ENCODE measurements around the gene LRRC32. TPM values are rescaled to one million over a fixed set of nuclear protein-coding genes. Genes with fewer than 3 reads are reported as not detected.

LRRC32 gene
- total RNA-seq, 3 donors from 2014 or later = 10.4 to 20.3 (median 18.6) TPM

DNA sequence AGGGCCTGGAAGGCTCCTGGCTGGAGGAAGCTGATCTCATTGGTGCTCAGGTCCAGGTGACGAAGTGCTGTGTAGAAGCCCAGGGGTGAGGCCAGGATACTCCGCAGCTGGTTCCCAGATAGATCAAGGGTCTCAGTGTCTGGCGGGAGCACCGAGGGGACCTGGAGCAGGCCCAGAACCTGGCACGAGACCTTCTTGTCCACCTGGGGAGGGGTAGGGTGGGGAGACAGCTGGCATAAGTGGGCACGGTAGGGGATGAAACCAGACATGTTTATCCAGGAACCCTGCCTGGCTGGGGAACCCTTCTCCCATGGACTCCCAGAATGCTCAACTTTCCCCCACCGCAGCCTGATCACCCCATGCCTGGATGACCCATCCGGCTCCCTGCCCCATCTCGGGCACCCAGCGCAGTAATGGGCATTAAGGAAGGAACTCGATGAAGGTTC lies 9.2 kb downstream of the LRRC32 start:
- no peak for ATAC-seq
- Histone ChIP-seq H3K9me3 (no peaks in the 10 kb centered on the region), H3K4me3 (no peak overlapping the region), H3K4me1 (ENCODE audit: low read depth) (no peaks in the 10 kb centered on the region), H3K36me3 (ENCODE audit: low read depth) (no peaks in the 10 kb centered on the region)
- intact Hi-C loops (cut with DNase I, micrococcal nuclease) = no loop called here
- TF ChIP-seq, protein P1, sequence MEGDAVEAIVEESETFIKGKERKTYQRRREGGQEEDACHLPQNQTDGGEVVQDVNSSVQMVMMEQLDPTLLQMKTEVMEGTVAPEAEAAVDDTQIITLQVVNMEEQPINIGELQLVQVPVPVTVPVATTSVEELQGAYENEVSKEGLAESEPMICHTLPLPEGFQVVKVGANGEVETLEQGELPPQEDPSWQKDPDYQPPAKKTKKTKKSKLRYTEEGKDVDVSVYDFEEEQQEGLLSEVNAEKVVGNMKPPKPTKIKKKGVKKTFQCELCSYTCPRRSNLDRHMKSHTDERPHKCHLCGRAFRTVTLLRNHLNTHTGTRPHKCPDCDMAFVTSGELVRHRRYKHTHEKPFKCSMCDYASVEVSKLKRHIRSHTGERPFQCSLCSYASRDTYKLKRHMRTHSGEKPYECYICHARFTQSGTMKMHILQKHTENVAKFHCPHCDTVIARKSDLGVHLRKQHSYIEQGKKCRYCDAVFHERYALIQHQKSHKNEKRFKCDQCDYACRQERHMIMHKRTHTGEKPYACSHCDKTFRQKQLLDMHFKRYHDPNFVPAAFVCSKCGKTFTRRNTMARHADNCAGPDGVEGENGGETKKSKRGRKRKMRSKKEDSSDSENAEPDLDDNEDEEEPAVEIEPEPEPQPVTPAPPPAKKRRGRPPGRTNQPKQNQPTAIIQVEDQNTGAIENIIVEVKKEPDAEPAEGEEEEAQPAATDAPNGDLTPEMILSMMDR (IDR thresholded peaks at IDR 0.05) = no peak
- no peak for DNase-seq

DNA sequence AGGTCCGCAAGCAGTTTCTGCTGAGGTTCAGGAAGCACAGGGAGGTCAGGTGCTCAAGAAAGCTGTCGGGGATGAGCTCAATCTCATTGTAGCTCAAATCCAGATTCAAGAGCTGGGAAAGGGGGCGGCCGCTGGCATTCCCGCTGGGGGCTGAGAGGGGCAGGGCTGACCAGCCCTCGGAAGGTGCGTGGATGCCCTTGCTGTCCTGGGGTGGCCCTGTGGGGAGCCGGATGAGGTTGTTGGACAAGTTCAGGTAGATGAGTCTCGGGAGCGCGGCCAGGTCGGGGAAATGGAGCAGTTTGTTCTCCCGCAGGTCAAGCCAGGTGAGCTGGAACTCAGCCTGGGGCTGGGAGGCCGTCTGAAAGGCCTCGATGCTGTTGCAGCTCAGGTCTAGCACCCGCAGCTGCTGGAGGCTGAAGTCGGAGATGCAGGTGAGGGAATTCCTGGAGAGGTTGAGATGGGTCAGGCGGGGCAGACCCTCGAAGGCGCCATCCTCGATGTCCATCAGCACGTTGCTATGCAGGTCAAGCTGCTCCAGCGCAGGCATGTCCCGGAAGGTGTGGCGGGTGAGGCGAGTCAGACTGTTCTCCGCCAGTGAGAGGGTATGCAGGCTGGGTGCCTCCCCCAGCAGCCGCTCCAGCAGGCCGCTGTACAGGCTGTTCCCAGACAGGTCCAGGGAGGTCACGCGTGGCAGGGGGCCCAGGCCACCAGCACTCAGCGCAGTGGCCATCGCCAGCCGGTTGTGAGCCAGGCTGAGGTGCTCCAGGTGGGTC lies 9.8 kb downstream of the LRRC32 start:
- DNase-seq (no peak), ATAC-seq (no peak)
- intact Hi-C loops (cut with DNase I, micrococcal nuclease) = no loop called here
- Histone ChIP-seq H3K4me3 (no peak overlapping the region), H3K9me3 (no peaks in the 10 kb centered on the region), H3K36me3 (ENCODE audit: low read depth) (no peaks in the 10 kb centered on the region), H3K4me1 (ENCODE audit: low read depth) (no peaks in the 10 kb centered on the region)
- TF ChIP-seq, protein P1 (IDR thresholded peaks at IDR 0.05) = no peak

DNA sequence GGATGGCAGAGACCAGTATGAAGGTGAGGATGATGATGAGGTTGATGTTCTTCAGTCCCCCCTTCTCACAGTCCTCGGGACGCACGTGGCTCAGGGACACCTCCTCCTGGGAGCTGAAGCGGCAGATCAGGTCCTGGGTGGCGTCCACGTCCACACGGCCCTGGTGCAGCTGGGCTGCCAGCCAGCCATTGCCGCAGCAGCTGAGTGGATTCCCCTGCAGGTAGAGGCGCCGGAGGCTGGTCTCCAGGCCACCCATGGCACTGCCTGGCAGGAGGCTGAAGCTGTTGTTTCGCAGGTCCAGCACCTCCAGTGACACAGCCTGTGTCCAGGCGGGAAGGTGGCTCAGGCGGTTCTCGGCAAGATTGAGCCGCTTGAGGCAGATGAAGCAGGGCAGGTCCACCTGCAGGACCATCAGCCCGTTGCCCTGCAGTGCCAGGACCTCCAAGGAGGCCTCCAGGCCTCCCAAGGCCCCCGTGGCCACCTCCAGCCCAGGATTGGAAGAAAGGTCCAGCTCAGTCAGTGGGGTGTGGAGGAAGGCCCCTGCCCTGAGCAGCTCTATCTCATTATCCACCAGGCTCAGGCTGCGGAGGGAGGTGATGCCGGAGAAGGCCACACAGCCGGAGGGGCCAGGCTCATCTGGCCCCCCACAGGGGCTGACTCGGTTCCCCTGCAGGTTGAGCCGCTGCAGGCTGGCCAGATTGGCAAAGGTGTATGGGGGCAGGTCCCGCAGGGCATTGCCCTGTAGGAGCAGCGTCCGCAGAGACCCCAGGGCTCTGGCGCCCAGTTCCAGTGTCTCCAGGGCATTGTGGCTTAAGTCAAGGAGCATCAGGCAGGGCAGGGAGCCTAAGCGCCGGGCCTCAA lies 10.6 kb downstream of the LRRC32 start:
- DNase-seq (no peak), ATAC-seq (no peak)
- H3K4me3 ChIP-seq = no peak overlapping the region
- TF ChIP-seq, protein P1 (IDR thresholded peaks at IDR 0.05) = no peak
- no peaks in the 10 kb centered on the region for H3K36me3 ChIP-seq (ENCODE audit: low read depth)
- intact Hi-C loops (cut with DNase I, micrococcal nuclease) = no loop called here
- H3K4me1 ChIP-seq (ENCODE audit: low read depth) = no peaks in the 10 kb centered on the region
- H3K9me3 ChIP-seq = no peaks in the 10 kb centered on the region

DNA sequence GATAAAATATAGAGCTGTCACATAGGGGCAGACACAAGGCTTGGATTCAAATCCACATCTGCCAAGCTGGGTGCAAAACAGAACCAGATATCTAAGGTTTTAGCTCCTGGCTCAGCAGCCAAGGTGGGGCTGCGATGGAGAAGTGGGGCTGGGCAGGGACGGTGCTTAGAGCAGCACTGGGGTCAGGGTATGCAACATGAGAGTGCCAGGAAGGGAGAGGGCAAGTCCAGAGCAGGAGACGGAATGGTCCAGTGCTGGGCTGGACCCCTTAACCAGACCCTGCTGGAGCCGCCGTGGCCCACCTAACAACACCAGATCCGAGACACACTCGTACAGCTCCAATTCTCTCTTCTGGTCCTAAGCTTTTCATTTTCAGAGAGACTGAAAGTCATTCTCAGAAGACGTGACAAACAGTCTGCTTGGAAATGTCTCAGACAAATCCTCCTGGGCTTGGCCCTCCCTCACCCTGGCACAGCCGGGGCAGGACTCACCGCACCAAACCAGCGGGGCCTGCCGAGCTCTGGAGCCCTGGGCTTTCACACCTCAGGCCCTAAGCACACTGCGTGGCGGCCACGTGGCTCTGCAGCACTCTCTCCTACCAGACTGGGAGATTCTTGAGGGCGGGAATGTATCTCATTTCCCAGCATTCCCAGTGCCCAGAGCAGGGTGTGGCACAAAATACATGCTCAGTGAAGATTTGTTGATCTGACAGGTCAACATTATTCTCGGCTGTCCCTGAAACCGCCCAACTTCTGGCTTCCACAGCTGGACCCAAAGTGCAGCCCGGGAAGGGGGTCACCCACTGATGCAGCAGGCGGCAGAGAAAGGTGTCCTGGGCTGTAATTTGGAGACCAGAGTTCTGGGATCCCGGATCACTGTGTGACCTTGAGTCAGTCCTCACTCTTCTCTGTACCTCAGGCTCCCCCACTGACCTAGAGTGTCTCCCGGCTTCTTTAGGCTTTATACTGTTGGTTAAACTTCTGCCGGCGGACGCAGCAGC lies 11.6 kb downstream of the LRRC32 start:
- H3K36me3 ChIP-seq (ENCODE audit: low read depth) = no peaks in the 10 kb centered on the region
- no peaks in the 10 kb centered on the region for H3K4me1 ChIP-seq (ENCODE audit: low read depth)
- no peak overlapping the region for H3K4me3 ChIP-seq
- intact Hi-C loops (cut with DNase I, micrococcal nuclease) = no loop called here
- no peak for DNase-seq
- TF ChIP-seq, protein P1 (IDR thresholded peaks at IDR 0.05) = no peak
- ATAC-seq = no peak
- no peaks in the 10 kb centered on the region for H3K9me3 ChIP-seq

DNA sequence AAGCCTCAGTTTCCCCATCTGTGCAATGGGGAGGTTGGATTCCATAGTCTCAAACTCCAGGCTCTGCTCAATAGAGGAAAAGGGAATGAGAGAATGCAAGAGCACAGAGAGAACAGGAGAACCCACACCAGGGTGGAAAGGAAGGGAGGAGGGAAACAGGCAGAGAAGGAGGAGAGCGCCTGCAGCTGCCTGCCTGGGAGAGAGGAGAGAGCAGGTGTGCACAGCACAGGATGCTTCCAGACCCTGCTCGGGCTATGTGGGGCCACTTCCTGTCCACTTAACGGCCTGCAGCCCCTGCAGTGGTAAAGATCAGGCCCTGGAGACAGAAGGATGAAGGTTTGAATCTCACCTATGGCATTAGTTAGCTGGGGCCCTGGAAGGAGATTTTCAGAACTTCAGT lies 12.3 kb downstream of the LRRC32 start:
- ATAC-seq (no peak), DNase-seq (no peak)
- intact Hi-C loops (cut with DNase I, micrococcal nuclease) = no loop called here
- H3K4me1 ChIP-seq (ENCODE audit: low read depth) = no peaks in the 10 kb centered on the region
- H3K36me3 ChIP-seq (ENCODE audit: low read depth) = no peaks in the 10 kb centered on the region
- no peaks in the 10 kb centered on the region for H3K9me3 ChIP-seq
- H3K4me3 ChIP-seq = no peak overlapping the region
- TF ChIP-seq, protein P1 (IDR thresholded peaks at IDR 0.05) = no peak
